Measurements from ENCODE around the gene RPS6KB2.

- TF ChIP-seq CTCF (IDR thresholded peaks at IDR 0.05) (no peak), POLR2A (IDR thresholded peaks at IDR 0.05) (no peak), POLR2AphosphoS5 (IDR thresholded peaks at IDR 0.05) (no peak)
Measured at GRCh38 chr11:67390947-67391303, 37.4 kb upstream of the RPS6KB2 start.
